Measurements from ENCODE around the gene TMCC1.
"Not testable (repeated sequence)": the region's sequence is repeated elsewhere in the genome, so short reads cannot be mapped to it uniquely, and the experiment has no call there.

TMCC1 gene

GRCh38 chr3:129834580-129834979 lies 58.9 kb downstream of the TMCC1 start:
- no peak for DNase-seq

- DNase-seq, result not testable (repeated sequence)
These were observed 61.6 kb downstream of the TMCC1 start for GRCh38 chr3:129831942-129832341.

- DNase-seq, result no peak
These were observed 62.0 kb downstream of the TMCC1 start for GRCh38 chr3:129831503-129831902.

GRCh38 chr3:129829640-129830039 lies 63.9 kb downstream of the TMCC1 start:
- peak; percentile 95 for DNase-seq

GRCh38 chr3:129827765-129828164 lies 65.7 kb downstream of the TMCC1 start:
- DNase-seq, result no peak

GRCh38 chr3:129824926-129825541 lies 68.5 kb downstream of the TMCC1 start:
- DNase-seq, result peak; percentile 48

- DNase-seq, result no peak
These were observed 70.8 kb downstream of the TMCC1 start for GRCh38 chr3:129822679-129823078.

- DNase-seq, result no peak
These were observed 71.3 kb downstream of the TMCC1 start for GRCh38 chr3:129822241-129822640.

DNA sequence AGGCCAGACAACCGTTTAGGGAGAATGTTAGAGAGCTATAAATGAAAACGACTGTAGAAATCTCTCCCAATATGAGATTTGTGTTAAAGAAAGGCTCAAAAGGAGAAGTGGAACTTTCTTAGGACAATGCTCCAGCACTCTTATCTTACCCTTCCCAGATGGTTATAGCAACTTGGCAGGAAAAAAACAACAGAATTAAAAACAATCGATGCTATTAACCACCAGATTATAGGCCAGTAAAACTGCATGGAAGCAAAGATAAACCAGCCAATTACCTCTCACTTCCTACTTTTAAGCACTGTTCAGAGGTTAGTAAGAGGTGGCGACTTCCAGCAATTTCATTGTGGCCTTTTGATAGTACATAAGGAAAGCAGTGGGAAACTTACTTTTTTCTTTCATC lies 72.9 kb downstream of the TMCC1 start:
- no peak for DNase-seq

GRCh38 chr3:129812589-129812988 lies 80.9 kb downstream of the TMCC1 start:
- no peak for DNase-seq

GRCh38 chr3:129809297-129809696 lies 84.2 kb downstream of the TMCC1 start:
- DNase-seq, result no peak

GRCh38 chr3:129796146-129796545 lies 97.4 kb downstream of the TMCC1 start:
- DNase-seq, result no peak

- no peak for DNase-seq
These were observed 98.1 kb downstream of the TMCC1 start for GRCh38 chr3:129795186-129796010.

- DNase-seq, result peak; percentile 14
These were observed 99.0 kb downstream of the TMCC1 start for GRCh38 chr3:129794311-129795185.

- DNase-seq, result no peak
These were observed 99.6 kb downstream of the TMCC1 start for GRCh38 chr3:129793942-129794310.

DNA sequence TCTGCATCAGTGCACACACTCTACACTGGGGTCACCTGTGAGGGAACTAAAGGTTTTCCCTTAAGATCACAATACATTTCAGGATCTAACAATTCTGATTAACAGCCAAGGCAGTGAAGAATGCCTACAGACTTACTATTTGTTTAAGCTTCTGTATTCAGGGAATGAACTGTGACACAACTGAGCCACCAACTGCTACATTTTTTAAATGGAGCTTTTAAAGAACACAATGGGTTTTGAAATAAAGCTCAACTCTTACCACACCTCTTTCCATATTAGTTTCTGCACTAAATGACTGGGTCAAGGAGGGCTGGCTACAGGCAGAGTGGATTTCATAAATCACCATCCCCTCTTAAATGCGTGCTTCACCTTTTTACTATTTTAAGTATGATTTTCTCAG lies 100.2 kb downstream of the TMCC1 start:
- no peak for DNase-seq

DNA sequence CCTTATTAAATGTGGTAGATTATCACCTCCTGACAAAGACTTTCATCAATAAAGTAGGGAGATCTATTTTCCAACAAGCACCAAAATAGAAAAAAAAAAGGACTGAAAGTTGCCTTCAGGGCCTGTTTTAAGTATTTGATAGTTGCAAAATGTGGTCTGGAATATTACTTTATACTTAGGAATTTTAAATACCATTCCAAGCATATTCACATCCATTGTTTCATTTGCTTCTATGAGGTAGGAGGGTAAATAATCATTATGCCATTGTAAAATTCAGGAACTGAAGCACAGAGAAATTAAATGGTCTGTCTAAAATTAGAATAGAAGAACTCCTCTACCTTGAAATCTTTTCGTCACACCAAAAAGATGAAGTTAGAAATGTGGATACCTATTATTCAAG lies 110.0 kb downstream of the TMCC1 start:
- DNase-seq, result peak; percentile 22

DNA sequence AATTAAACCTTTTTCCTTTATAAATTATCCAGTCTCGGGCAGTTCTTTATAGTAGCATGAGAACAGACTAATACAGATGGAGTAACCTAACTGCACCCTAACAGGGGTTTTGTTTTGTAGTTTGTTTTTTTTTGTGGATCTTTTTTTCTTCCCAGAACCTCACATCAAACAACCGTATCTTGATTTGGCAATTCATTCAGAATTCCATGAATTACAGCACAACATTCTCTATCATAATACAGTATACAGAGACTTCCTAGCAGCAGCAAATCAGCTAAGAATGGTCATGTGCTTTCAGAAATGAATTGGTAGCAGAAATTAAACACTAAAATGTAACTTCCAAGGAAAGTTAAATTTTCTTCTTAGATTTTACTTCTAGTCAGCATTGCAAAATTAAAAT lies 114.6 kb downstream of the TMCC1 start:
- no peak for DNase-seq

- peak; percentile 27 for DNase-seq
These were observed 115.7 kb downstream of the TMCC1 start for GRCh38 chr3:129777806-129778205.

DNA sequence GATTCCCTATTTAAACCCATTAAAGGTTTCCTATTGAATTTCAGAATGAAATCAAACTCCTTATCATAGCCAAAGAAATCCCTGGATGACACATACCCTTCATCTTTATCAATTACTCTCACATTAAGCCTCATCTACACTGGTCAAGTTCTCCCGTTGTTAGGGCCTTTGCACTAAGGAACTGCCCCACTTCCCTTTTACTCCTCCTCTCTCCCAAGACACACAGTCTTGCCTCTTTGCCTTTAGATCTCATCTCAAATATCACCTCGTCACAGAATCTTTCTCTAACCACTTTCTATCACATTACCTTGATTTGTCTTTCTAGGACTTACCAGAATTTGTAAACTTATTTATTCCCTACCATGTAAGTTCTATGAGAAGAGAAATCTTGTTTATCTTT lies 117.6 kb downstream of the TMCC1 start:
- DNase-seq, result no peak

- DNase-seq, result no peak
These were observed 119.5 kb downstream of the TMCC1 start for GRCh38 chr3:129773691-129774663.

GRCh38 chr3:129770604-129771003 lies 122.9 kb downstream of the TMCC1 start:
- DNase-seq, result no peak

All from fibroblast of skin of scalp (primary cell).